SK-N-SH (cell line): ENCODE results near the gene C9orf78. TPM values are rescaled to one million over a fixed set of nuclear protein-coding genes. Genes with fewer than 3 reads are reported as not detected.

Experiments used
- CTCF ChIA-PET: fragments of 300-600, 350-600 bp; formaldehyde crosslinking; extraction: SDS; loops from one replicate; lab custom pipeline; 2021; lab: Yijun Ruan, JAX
- POLR2A ChIA-PET: fragments of 350-600 bp; sonication (Branson Sonifier 250); formaldehyde crosslinking; extraction: SDS; loops from one replicate; lab custom pipeline; 2020; ENCODE audit warnings: antibody characterized with exemption, inconsistent platforms; lab: Yijun Ruan, JAX
- DNase-seq: peaks from one replicate; pipeline ENCODE4 v3.0.0; 2012
- H2AFZ ChIP-seq: fragments of 200-600 bp; sonication (generic); 2 replicates; pipeline ENCODE4 v1.8.1; 2016; ENCODE audit warnings: antibody characterized with exemption, mild to moderate bottlenecking, low read depth
- H3F3A ChIP-seq: fragments of 200-600 bp; sonication (generic); replicated peaks from 2 replicates; pipeline ENCODE3; 2016; ENCODE audit warnings: antibody characterized with exemption, mild to moderate bottlenecking; ENCODE audit not compliant: insufficient read depth
- H3K27ac ChIP-seq, 2 experiments: fragments of 200-500 bp in 1 of 2; fragments of 200-600 bp in 1 of 2; sonication (Bioruptor generic) in 1 of 2; sonication (generic), shearing (Covaris generic) in 1 of 2; 2 replicates each; pipeline versions ENCODE4 v1.5.1 to v1.6.1; 2014 to 2016; ENCODE audit warnings: low read depth in 2 of 2, inconsistent platforms in 1 of 2, low read length in 1 of 2, mild to moderate bottlenecking in 1 of 2, mixed read lengths in 1 of 2
- H3K27me3 ChIP-seq: fragments of 200-600 bp; sonication (generic), shearing (Covaris generic); 2 replicates; pipeline ENCODE4 v1.6.1; 2016; ENCODE audit warnings: mixed run types; ENCODE audit not compliant: insufficient read depth
- H3K36me3 ChIP-seq, 2 experiments: fragments of 200-500 bp in 1 of 2; fragments of 200-600 bp in 1 of 2; sonication (Bioruptor generic) in 1 of 2; sonication (generic) in 1 of 2; replicated peaks in 1 of 2; 2 replicates each; pipeline versions ENCODE3 to v1.5.1; 2014 to 2016; ENCODE audit warnings: low read length in 1 of 2, mild to moderate bottlenecking in 1 of 2; ENCODE audit not compliant: insufficient read depth in 2 of 2, control insufficient read depth in 1 of 2
- H3K4me1 ChIP-seq, 2 experiments: fragments of 200-500 bp in 1 of 2; fragments of 200-600 bp in 1 of 2; sonication (Bioruptor generic) in 1 of 2; sonication (generic), shearing (Covaris generic) in 1 of 2; 2 replicates each; pipeline versions ENCODE4 v1.5.1 to v1.6.1; 2014 to 2016; ENCODE audit warnings: low read depth in 1 of 2, low read length in 1 of 2, mixed run types in 1 of 2; ENCODE audit not compliant: insufficient read depth in 2 of 2, control insufficient read depth in 1 of 2
- H3K4me2 ChIP-seq: fragments of 200-600 bp; sonication (generic), shearing (Covaris generic); 2 replicates; pipeline ENCODE4 v1.6.1; 2017; ENCODE audit warnings: mixed run types
- H3K4me3 ChIP-seq, 2 experiments: fragments of 200-500 bp in 1 of 2; fragments of 200-600 bp in 1 of 2; sonication (Bioruptor generic) in 1 of 2; sonication (generic), shearing (Covaris generic) in 1 of 2; 2 replicates each; pipeline versions ENCODE4 v1.5.1 to v1.8.1; 2014 to 2016; ENCODE audit warnings: low read depth in 2 of 2, inconsistent platforms in 1 of 2, low read length in 1 of 2, mild to moderate bottlenecking in 1 of 2, mixed read lengths in 1 of 2, moderate library complexity in 1 of 2
- H3K79me2 ChIP-seq: fragments of 200-600 bp; sonication (generic); 2 replicates; pipeline ENCODE4 v1.8.1; 2017; ENCODE audit warnings: mild to moderate bottlenecking; ENCODE audit not compliant: insufficient read depth
- H3K9ac ChIP-seq: fragments of 200-600 bp; sonication (generic); 2 replicates; pipeline ENCODE4 v1.6.1; 2017; ENCODE audit warnings: mixed run types
- H3K9me2 ChIP-seq: fragments of 200-600 bp; sonication (generic); 2 replicates; pipeline ENCODE4 v1.6.1; 2017; ENCODE audit warnings: mixed run types
- H3K9me3 ChIP-seq: fragments of 200-600 bp; sonication (generic); 2 replicates; pipeline ENCODE4 v1.6.1; 2017; ENCODE audit warnings: mixed run types, mild to moderate bottlenecking, moderate library complexity
- H4K20me1 ChIP-seq: fragments of 200-600 bp; sonication (generic); 2 replicates; pipeline ENCODE4 v1.6.1; 2017; ENCODE audit warnings: mild to moderate bottlenecking, mixed run types; ENCODE audit not compliant: insufficient read depth
- CTCF ChIP-seq: fragments of 200-600 bp; sonication (generic); IDR thresholded peaks from 2 replicates; pipeline ENCODE4 v1.6.1; 2017; ENCODE audit warnings: antibody characterized with exemption, mild to moderate bottlenecking, moderate library complexity
- ELF1 ChIP-seq: IDR thresholded peaks from 2 replicates; pipeline ENCODE4 v1.4.0; 2012
- EP300 ChIP-seq, 2 experiments: IDR thresholded peaks; 2 replicates each; pipeline versions ENCODE4 v1.4.0 to v1.6.1; 2012; ENCODE audit warnings: borderline replicate concordance in 1 of 2, low read depth in 1 of 2, low read length in 1 of 2
- EZH2phosphoT487 ChIP-seq: fragments of 200-600 bp; sonication (generic); IDR thresholded peaks from 2 replicates; pipeline ENCODE4 v1.6.1; 2017; ENCODE audit warnings: low read depth, mixed run types, mild to moderate bottlenecking, antibody characterized with exemption, moderate library complexity, borderline replicate concordance
- FOSL2 ChIP-seq: IDR thresholded peaks from 2 replicates; pipeline ENCODE4 v1.4.0; 2012; ENCODE audit warnings: low read depth, mild to moderate bottlenecking, moderate library complexity, borderline replicate concordance
- IRF3 ChIP-seq: fragments of 150-350 bp; IDR thresholded peaks from 2 replicates; pipeline ENCODE4 v1.6.1; 2016; ENCODE audit warnings: mild to moderate bottlenecking, low read depth, low read length
- JUND ChIP-seq: IDR thresholded peaks from 2 replicates; pipeline ENCODE4 v1.4.0; 2012
- MXI1 ChIP-seq: IDR thresholded peaks from 2 replicates; pipeline ENCODE4 v1.6.1; 2012; ENCODE audit warnings: mild to moderate bottlenecking, low read depth, low read length, improper control_type of control experiment
- NRF1 ChIP-seq: IDR thresholded peaks from 2 replicates; pipeline ENCODE4 v1.6.1; 2012; ENCODE audit warnings: low read depth, mild to moderate bottlenecking, low read length
- POLR2AphosphoS5 ChIP-seq: IDR thresholded peaks from 2 replicates; pipeline ENCODE4 v1.6.1; 2012; ENCODE audit warnings: low read depth, low read length
- RCOR1 ChIP-seq: fragments of 150-350 bp; IDR thresholded peaks from 2 replicates; pipeline ENCODE4 v1.6.1; 2017; ENCODE audit warnings: antibody characterized with exemption, low read length
- RFX5 ChIP-seq: IDR thresholded peaks from 2 replicates; pipeline ENCODE4 v1.6.1; 2012; ENCODE audit warnings: mild to moderate bottlenecking, improper control_type of control experiment, low read length
- SIN3A ChIP-seq: IDR thresholded peaks from 2 replicates; pipeline ENCODE4 v1.6.1; 2012; ENCODE audit warnings: low read depth, mild to moderate bottlenecking, low read length, moderate library complexity, borderline replicate concordance
- SMC3 ChIP-seq: IDR thresholded peaks from 2 replicates; pipeline ENCODE4 v1.6.1; 2012; ENCODE audit warnings: low read depth, low read length, improper control_type of control experiment
- ZBTB33 ChIP-seq: IDR thresholded peaks from 2 replicates; pipeline ENCODE4 v1.4.0; 2012; ENCODE audit warnings: low read depth, borderline replicate concordance
- WGBS: methylation state at CpG from one replicate; pipeline ENCODE4 v1.1.6; 2017; ENCODE audit warnings: low lambda C conversion rate; 5-methylcytosine and 5-hydroxymethylcytosine counted together
- polyA plus RNA-seq, 3 experiments: library from polyadenylated mRNA; depleted of rRNA; stranded (reverse); fragments of >200 nt; gene quantifications; 2 replicates each; pipeline ENCODE4 v1.2.3, GENCODE V29; 2012
- TF ChIP-seq, protein P1 (sequence below): IDR thresholded peaks from 2 replicates; pipeline ENCODE4; 2012
- TF ChIP-seq, protein P2 (sequence below): IDR thresholded peaks from 2 replicates; pipeline ENCODE4 v1.4.0; 2012; ENCODE audit warnings: low read depth

Gene C9orf78
- polyA plus RNA-seq, 1 of the 3 experiments (the other 2 are of a cell fraction), result 59.2 TPM

- Histone ChIP-seq H3F3A (no peaks in the 10 kb centered on the region), H2AFZ (no peak overlapping the region), H3K79me2 (no peaks in the 10 kb centered on the region), H3K4me3 (no peak overlapping the region), H3K4me2 (no peak overlapping the region), H3K27ac (no peak overlapping the region), H3K27me3 (no peaks in the 10 kb centered on the region), H3K9me2 (no peaks in the 10 kb centered on the region), H4K20me1 (no peaks in the 10 kb centered on the region), H3K9ac (no peak overlapping the region), H3K9me3 (no peaks in the 10 kb centered on the region), H3K36me3 (peaks cover 5 to 12% of the 10 kb centered on the region in 2 experiments), H3K4me1 (peaks cover 0 to 18% of the 10 kb centered on the region in 2 experiments; a peak in 1 of 4 replicates)
- WGBS, result 90% methylated on average over 15 of the region's 17 CpGs
- POLR2A ChIA-PET, result no interaction called here
- CTCF ChIA-PET, result interaction anchor here (1.2 kb wide), 2 partner anchors 14 to 20 kb away, joined by 4 read pairs; no protein-coding TSS in a partner anchor
- no peak for DNase-seq
- TF ChIP-seq RFX5 (no peak), FOSL2 (no peak), NRF1 (no peak), IRF3 (no peak), MXI1 (no peak), SIN3A (no peak), EZH2phosphoT487 (no peak), POLR2AphosphoS5 (no peak)
Measured at GRCh38 chr9:129866394-129867135, 31.5 kb upstream of the C9orf78 start.

DNA sequence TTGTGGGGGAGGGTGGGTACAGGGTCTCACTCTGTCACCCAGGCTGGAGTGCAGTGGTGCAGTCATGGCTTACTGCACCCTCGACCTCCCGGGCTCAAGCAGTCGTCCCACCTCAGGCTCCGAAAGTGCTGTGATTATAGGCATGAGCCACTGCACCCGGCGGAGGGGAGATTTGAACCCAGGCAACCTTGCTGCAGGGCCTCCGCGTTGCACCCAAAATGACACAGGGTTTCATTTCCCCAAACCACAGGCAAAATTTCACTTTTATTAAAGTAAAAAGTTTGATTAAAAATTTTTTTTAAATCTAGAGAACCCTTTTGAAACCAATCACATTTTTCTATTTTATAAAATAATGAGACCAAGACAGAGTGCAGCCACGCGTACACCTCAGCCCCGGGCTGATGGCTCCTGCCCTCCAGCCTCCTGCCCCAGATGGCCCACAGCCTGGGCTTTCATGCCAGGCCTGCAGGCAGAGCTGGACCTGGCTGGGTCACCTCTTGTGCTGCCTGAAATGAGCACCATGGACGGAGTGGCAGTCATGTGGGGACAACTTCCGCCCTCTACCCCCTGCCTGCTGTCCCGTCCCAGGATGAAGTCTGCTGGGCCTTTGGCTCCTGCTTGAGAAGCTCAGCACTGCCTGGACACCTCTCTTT is 30.7 kb upstream of the C9orf78 start:
- Histone ChIP-seq H3K4me2 (no peak overlapping the region), H3K27ac (no peak overlapping the region), H3K79me2 (no peaks in the 10 kb centered on the region), H3K9me2 (no peaks in the 10 kb centered on the region), H3K9ac (no peak overlapping the region), H3K4me3 (no peak overlapping the region), H4K20me1 (no peaks in the 10 kb centered on the region), H3K9me3 (no peaks in the 10 kb centered on the region), H2AFZ (no peak overlapping the region), H3F3A (no peaks in the 10 kb centered on the region), H3K36me3 (peaks cover 5 to 18% of the 10 kb centered on the region in 2 experiments), H3K4me1 (peaks cover 0 to 18% of the 10 kb centered on the region in 2 experiments; a peak in 1 of 4 replicates), H3K27me3 (no peaks in the 10 kb centered on the region)
- WGBS, result 94% methylated on average over 12 of the region's 14 CpGs
- ChIA-PET CTCF (interaction anchor here (1.2 to 1.5 kb wide), 3 partner anchors 13 to 21 kb away, joined by 3 to 4 read pairs (median 4); no protein-coding TSS in a partner anchor), POLR2A (no interaction called here)
- no peak for DNase-seq
- no peak for TF ChIP-seq ELF1
- TF ChIP-seq CTCF, result no peak
- TF ChIP-seq RFX5, result no peak
- no peak for TF ChIP-seq EP300 (IDR thresholded peaks at IDR 0.05; ENCODE audit: borderline replicate concordance in 1 of 2, low read depth in 1 of 2, low read length in 1 of 2)
- TF ChIP-seq RCOR1, result no peak
- TF ChIP-seq SMC3, result no peak
- TF ChIP-seq SIN3A, result no peak
- TF ChIP-seq ZBTB33, result no peak
- no peak for TF ChIP-seq IRF3
- TF ChIP-seq, protein P1, sequence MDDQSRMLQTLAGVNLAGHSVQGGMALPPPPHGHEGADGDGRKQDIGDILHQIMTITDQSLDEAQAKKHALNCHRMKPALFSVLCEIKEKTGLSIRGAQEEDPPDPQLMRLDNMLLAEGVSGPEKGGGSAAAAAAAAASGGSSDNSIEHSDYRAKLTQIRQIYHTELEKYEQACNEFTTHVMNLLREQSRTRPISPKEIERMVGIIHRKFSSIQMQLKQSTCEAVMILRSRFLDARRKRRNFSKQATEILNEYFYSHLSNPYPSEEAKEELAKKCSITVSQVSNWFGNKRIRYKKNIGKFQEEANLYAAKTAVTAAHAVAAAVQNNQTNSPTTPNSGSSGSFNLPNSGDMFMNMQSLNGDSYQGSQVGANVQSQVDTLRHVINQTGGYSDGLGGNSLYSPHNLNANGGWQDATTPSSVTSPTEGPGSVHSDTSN, result no peak
- TF ChIP-seq, protein P2, sequence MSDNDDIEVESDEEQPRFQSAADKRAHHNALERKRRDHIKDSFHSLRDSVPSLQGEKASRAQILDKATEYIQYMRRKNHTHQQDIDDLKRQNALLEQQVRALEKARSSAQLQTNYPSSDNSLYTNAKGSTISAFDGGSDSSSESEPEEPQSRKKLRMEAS, result no peak
- TF ChIP-seq NRF1, result no peak
- no peak for TF ChIP-seq JUND
